ENCODE data around the gene GMDS. TPM values are rescaled to one million over a fixed set of nuclear protein-coding genes. Genes with fewer than 3 reads are reported as not detected.

The GMDS gene
- total RNA-seq, 1 experiment from 2014 or later = 7.9 TPM

GRCh38 chr6:1841136-1841535, 404.3 kb downstream of the GMDS start:
- peaks cover 52% of the 10 kb centered on the region for H3K4me1 ChIP-seq (replicated peaks)
- no peaks in the 10 kb centered on the region for H3K36me3 ChIP-seq
- H3K4me3 ChIP-seq = no peak overlapping the region
- H3K27me3 ChIP-seq (replicated peaks) = no peaks in the 10 kb centered on the region
- DNase-seq (ENCODE audit: low read depth in 1 of 2, low spot score in 2 of 2) = no peak
- peak overlapping the region; percentile 59 for H3K27ac ChIP-seq
- H3K9me3 ChIP-seq (replicated peaks) = peaks cover 5% of the 10 kb centered on the region; the same call in 1 of the 2 replicates

- Histone ChIP-seq H3K4me3 (no peak overlapping the region), H3K27me3 (replicated peaks) (no peaks in the 10 kb centered on the region), H3K36me3 (no peaks in the 10 kb centered on the region), H3K27ac (peak overlapping the region; percentile 59), H3K9me3 (replicated peaks) (peaks cover 3% of the 10 kb centered on the region; the same call in 1 of the 2 replicates), H3K4me1 (replicated peaks) (peaks cover 52% of the 10 kb centered on the region)
- peak; percentile 71 to 75 for DNase-seq (ENCODE audit: low read depth in 1 of 2, low spot score in 2 of 2)
Measured at GRCh38 chr6:1840491-1841121, 404.8 kb downstream of the GMDS start.

- DNase-seq (ENCODE audit: low read depth in 1 of 2, low spot score in 2 of 2) = no peak
- Histone ChIP-seq H3K27ac (no peak overlapping the region), H3K27me3 (replicated peaks) (no peaks in the 10 kb centered on the region), H3K4me1 (replicated peaks) (peaks cover 52% of the 10 kb centered on the region), H3K4me3 (no peak overlapping the region), H3K9me3 (replicated peaks) (no peaks in the 10 kb centered on the region), H3K36me3 (no peaks in the 10 kb centered on the region)
Measured at GRCh38 chr6:1839361-1839760, 406.0 kb downstream of the GMDS start.

- Histone ChIP-seq H3K4me1 (replicated peaks) (peaks cover 52% of the 10 kb centered on the region), H3K27ac (no peak overlapping the region), H3K36me3 (no peaks in the 10 kb centered on the region), H3K9me3 (replicated peaks) (no peaks in the 10 kb centered on the region), H3K27me3 (replicated peaks) (no peaks in the 10 kb centered on the region), H3K4me3 (no peak overlapping the region)
- peak in 1 of 2 experiments; percentile 55 for DNase-seq (ENCODE audit: low read depth in 1 of 2, low spot score in 2 of 2)
Measured at GRCh38 chr6:1838604-1839213, 406.7 kb downstream of the GMDS start.

- Histone ChIP-seq H3K27ac (no peak overlapping the region), H3K4me1 (replicated peaks) (peaks cover 61% of the 10 kb centered on the region), H3K4me3 (no peak overlapping the region), H3K9me3 (replicated peaks) (no peaks in the 10 kb centered on the region), H3K27me3 (replicated peaks) (no peaks in the 10 kb centered on the region), H3K36me3 (no peaks in the 10 kb centered on the region)
- no peak for DNase-seq (ENCODE audit: low read depth in 1 of 2, low spot score in 2 of 2)
Measured at GRCh38 chr6:1837826-1838225, 407.6 kb downstream of the GMDS start.

GRCh38 chr6:1836690-1837089, 408.7 kb downstream of the GMDS start:
- Histone ChIP-seq H3K27ac (no peak overlapping the region), H3K4me1 (replicated peaks) (peaks cover 66% of the 10 kb centered on the region), H3K9me3 (replicated peaks) (no peaks in the 10 kb centered on the region), H3K36me3 (no peaks in the 10 kb centered on the region), H3K4me3 (no peak overlapping the region), H3K27me3 (replicated peaks) (no peaks in the 10 kb centered on the region)
- no peak for DNase-seq (ENCODE audit: low read depth in 1 of 2, low spot score in 2 of 2)

GRCh38 chr6:1834646-1835516, 410.5 kb downstream of the GMDS start:
- no peak for DNase-seq (ENCODE audit: low read depth in 1 of 2, low spot score in 2 of 2)
- Histone ChIP-seq H3K36me3 (no peaks in the 10 kb centered on the region), H3K27me3 (replicated peaks) (no peaks in the 10 kb centered on the region), H3K9me3 (replicated peaks) (no peaks in the 10 kb centered on the region), H3K4me3 (no peak overlapping the region), H3K27ac (no peak overlapping the region), H3K4me1 (replicated peaks) (peaks cover 49% of the 10 kb centered on the region)

GRCh38 chr6:1834207-1834606, 411.2 kb downstream of the GMDS start:
- peaks cover 43% of the 10 kb centered on the region for H3K4me1 ChIP-seq (replicated peaks)
- H3K27me3 ChIP-seq (replicated peaks) = no peaks in the 10 kb centered on the region
- H3K9me3 ChIP-seq (replicated peaks) = no peaks in the 10 kb centered on the region
- H3K4me3 ChIP-seq = no peak overlapping the region
- H3K36me3 ChIP-seq = no peaks in the 10 kb centered on the region
- no peak for DNase-seq (ENCODE audit: low read depth in 1 of 2, low spot score in 2 of 2)
- no peak overlapping the region for H3K27ac ChIP-seq

- 0 out of 2 replicates have a peak, but pooled peaks cover 2% of the 10 kb centered on the region for H3K9me3 ChIP-seq (replicated peaks)
- DNase-seq (ENCODE audit: low read depth in 1 of 2, low spot score in 2 of 2) = peak; percentile 61 to 62
- no peak overlapping the region for H3K4me3 ChIP-seq
- H3K27ac ChIP-seq = no peak overlapping the region
- H3K36me3 ChIP-seq = no peaks in the 10 kb centered on the region
- no peaks in the 10 kb centered on the region for H3K27me3 ChIP-seq (replicated peaks)
- H3K4me1 ChIP-seq (replicated peaks) = peaks cover 32% of the 10 kb centered on the region
Measured at GRCh38 chr6:1832844-1833787, 412.3 kb downstream of the GMDS start.

- DNase-seq (ENCODE audit: low read depth in 1 of 2, low spot score in 2 of 2) = no peak
- Histone ChIP-seq H3K4me1 (replicated peaks) (peaks cover 24% of the 10 kb centered on the region), H3K36me3 (no peaks in the 10 kb centered on the region), H3K4me3 (no peak overlapping the region), H3K27me3 (replicated peaks) (no peaks in the 10 kb centered on the region), H3K9me3 (replicated peaks) (peaks cover 2% of the 10 kb centered on the region; the same call in 1 of the 2 replicates), H3K27ac (no peak overlapping the region)
Measured at GRCh38 chr6:1832358-1832757, 413.0 kb downstream of the GMDS start.

GRCh38 chr6:1827984-1828793, 417.2 kb downstream of the GMDS start:
- Histone ChIP-seq H3K9me3 (replicated peaks) (peaks cover 2% of the 10 kb centered on the region; the same call in 1 of the 2 replicates), H3K27ac (no peak overlapping the region), H3K4me3 (no peak overlapping the region), H3K27me3 (replicated peaks) (no peaks in the 10 kb centered on the region), H3K4me1 (replicated peaks) (peaks cover 21% of the 10 kb centered on the region), H3K36me3 (no peaks in the 10 kb centered on the region)
- DNase-seq (ENCODE audit: low read depth in 1 of 2, low spot score in 2 of 2) = no peak

GRCh38 chr6:1825926-1826325, 419.5 kb downstream of the GMDS start:
- H3K4me3 ChIP-seq = no peak overlapping the region
- H3K4me1 ChIP-seq (replicated peaks) = peaks cover 29% of the 10 kb centered on the region
- no peaks in the 10 kb centered on the region for H3K27me3 ChIP-seq (replicated peaks)
- H3K27ac ChIP-seq = no peak overlapping the region
- no peaks in the 10 kb centered on the region for H3K36me3 ChIP-seq
- peaks cover 2% of the 10 kb centered on the region; the same call in 1 of the 2 replicates for H3K9me3 ChIP-seq (replicated peaks)
- DNase-seq (ENCODE audit: low read depth in 1 of 2, low spot score in 2 of 2) = peak; percentile 46 to 54
